GM18526 (cell line): ENCODE results near the gene DNAJA4.

Experiments
- POLR2A ChIP-seq: IDR thresholded peaks from 3 replicates; pipeline ENCODE4 v1.6.1; 2011; ENCODE audit not compliant: insufficient read length; ENCODE audit errors: extremely low read depth

The DNAJA4 gene

GRCh38 chr15:78320183-78320582 is 55.8 kb downstream of the DNAJA4 start:
- TF ChIP-seq POLR2A = no peak

GRCh38 chr15:78321041-78321570 is 56.7 kb downstream of the DNAJA4 start:
- TF ChIP-seq POLR2A = no peak

- no peak for TF ChIP-seq POLR2A
These were observed 57.4 kb downstream of the DNAJA4 start for GRCh38 chr15:78321786-78322185.

- no peak for TF ChIP-seq POLR2A
These were observed 57.9 kb downstream of the DNAJA4 start for GRCh38 chr15:78322243-78322642.

- TF ChIP-seq POLR2A = no peak
These were observed 58.6 kb downstream of the DNAJA4 start for GRCh38 chr15:78322724-78323521.

- TF ChIP-seq POLR2A = no peak
These were observed 59.3 kb downstream of the DNAJA4 start for GRCh38 chr15:78323693-78324092.

- no peak for TF ChIP-seq POLR2A
These were observed 59.8 kb downstream of the DNAJA4 start for GRCh38 chr15:78324144-78324543.

GRCh38 chr15:78325092-78325843 is 60.9 kb downstream of the DNAJA4 start:
- TF ChIP-seq POLR2A = no peak

- no peak for TF ChIP-seq POLR2A
These were observed 63.1 kb downstream of the DNAJA4 start for GRCh38 chr15:78327466-78327865.

GRCh38 chr15:78329625-78330024 is 65.3 kb downstream of the DNAJA4 start:
- TF ChIP-seq POLR2A = no peak
